Astrocyte of the cerebellum (primary cell): ENCODE results near the gene TUSC7.

Source experiments
- DNase-seq: peaks from one replicate; pipeline ENCODE4 v3.0.0-alpha.2; 2011; ENCODE audit warnings: low read depth
- H3K4me3 ChIP-seq: 2 replicates; pipeline ENCODE4 v1.5.1; 2011; ENCODE audit warnings: mild to moderate bottlenecking, low read depth, low read length, moderate library complexity
- CTCF ChIP-seq: IDR thresholded peaks from 2 replicates; pipeline ENCODE4 v1.5.1; 2012; ENCODE audit warnings: low read length, low read depth, moderate library complexity, mild to moderate bottlenecking; ENCODE audit errors: missing control alignments
- in situ Hi-C: cut with HindIII; loops from 2 replicates; pipeline ENCODE4 v1.10.0; 2017; ENCODE audit warnings: low sequenced_read_pairs

Gene TUSC7

DNA sequence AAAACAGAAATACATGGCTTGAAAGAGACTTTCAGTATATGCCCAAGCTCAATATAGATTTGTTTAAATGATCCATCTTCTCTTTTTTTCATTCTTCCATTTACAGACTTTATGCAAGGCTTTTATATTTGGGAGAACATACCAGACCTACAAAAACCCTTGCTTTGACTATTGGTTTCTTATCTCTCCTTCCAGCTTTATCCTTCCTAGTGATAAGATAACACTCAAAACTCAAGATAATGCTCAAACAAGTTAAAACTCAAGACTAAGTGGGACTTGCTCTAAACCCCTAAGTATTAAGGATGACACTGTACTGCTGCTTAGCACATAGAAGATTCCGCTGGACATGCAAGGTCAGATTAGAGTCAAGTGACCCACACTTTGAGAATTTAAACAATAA, 8.0 kb downstream of the TUSC7 start:
- no peak overlapping the region for H3K4me3 ChIP-seq
- in situ Hi-C loops: no loop called here
- no peak for TF ChIP-seq CTCF
- DNase-seq: no peak

DNA sequence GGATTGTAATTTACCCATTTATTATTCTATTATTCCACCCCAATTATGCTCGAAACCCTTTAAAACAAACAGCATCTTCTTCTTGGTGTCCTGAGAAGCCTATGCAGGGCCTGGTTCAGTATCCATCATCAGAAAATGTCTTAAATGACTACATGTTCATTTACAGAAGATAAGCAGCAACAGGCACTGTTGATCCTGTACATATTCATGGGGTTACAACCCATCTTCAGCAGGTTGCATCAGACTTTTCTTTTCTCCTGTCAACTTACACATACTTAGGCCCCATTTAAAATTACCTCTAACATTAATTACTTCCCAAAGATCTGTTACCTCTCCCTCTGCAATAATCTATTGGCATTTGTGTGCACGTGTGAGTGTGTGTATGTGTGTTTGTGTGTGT, 18.9 kb downstream of the TUSC7 start:
- in situ Hi-C loops: no loop called here
- no peak for TF ChIP-seq CTCF
- H3K4me3 ChIP-seq: no peak overlapping the region
- DNase-seq: no peak

GRCh38 chr3:116734243-116734642, 24.7 kb downstream of the TUSC7 start:
- H3K4me3 ChIP-seq: no peak overlapping the region
- in situ Hi-C loops: no loop called here
- no peak for TF ChIP-seq CTCF
- DNase-seq: no peak

DNA sequence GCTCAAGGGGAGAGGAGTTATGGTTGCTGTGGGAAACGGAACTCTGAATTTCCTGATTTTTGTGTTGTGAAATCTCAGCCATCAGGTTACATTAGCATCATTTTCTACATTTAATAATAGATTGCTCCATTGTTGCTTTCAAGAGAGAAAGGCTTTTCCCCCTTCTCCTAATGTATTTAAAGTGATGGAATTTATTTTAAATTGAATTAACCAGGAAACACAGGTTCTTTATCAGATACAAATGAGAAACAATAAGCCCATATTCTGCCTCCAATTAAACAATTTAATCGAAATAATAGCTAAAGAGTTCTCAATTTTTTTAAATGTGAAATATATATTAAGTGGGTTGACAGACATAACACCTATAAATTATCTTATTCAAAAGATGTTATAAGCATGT, 30.1 kb downstream of the TUSC7 start:
- TF ChIP-seq CTCF: no peak
- DNase-seq: no peak
- in situ Hi-C loops: no loop called here

DNA sequence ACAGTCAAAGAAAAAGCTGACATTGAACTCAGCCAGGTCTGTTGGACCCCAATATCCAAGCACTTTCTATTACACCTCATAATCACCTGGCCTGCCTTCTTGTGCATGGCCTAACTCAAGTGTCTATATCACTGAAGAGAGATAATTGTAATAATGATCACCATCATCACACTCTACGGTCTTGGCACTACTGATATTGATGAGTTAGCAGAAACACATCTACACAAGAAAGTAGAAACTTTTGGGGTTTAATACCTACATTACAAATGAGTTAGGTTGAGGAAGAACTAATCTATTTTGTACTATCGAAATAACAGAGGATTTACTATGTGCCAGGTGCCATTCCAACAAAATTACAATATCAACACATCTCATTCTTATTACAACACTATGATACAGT, 30.7 kb downstream of the TUSC7 start:
- no peak for TF ChIP-seq CTCF
- in situ Hi-C loops: no loop called here
- no peak overlapping the region for H3K4me3 ChIP-seq
- no peak for DNase-seq

More for the DNA sequence above, 30.1 kb downstream of the TUSC7 start:
- no peak overlapping the region for H3K4me3 ChIP-seq

- TF ChIP-seq CTCF: no peak
- H3K4me3 ChIP-seq: no peak overlapping the region
- DNase-seq: no peak
- in situ Hi-C loops: no loop called here
Observed at GRCh38 chr3:116741467-116741866, 31.9 kb downstream of the TUSC7 start.

DNA sequence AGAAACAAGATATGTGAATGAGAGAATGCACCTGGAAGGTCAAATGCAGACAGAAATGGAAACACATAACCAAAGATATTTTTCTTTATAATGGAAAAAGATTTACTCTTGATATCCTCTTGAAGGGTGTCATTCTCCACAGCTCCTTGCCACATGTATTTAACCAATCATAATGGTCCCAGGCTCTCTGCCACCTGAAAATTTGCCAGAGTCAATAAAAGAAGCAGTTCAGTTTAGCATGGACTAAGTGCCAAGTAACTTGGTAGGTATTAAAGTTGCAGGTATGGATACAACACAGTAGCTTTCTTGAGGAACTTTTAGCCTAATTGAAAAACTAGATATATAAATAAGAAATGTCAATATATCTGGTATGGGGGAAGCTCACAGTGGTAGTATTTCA, 33.5 kb downstream of the TUSC7 start:
- DNase-seq: no peak
- no peak overlapping the region for H3K4me3 ChIP-seq
- no peak for TF ChIP-seq CTCF
- in situ Hi-C loops: no loop called here
